Keratinocyte (primary cell): ENCODE measurements around the gene MAD1L1.

Experiments
- CTCF ChIP-seq, 3 experiments: IDR thresholded peaks in 1 of 3; conservative IDR thresholded peaks in 1 of 3; optimal IDR thresholded peaks in 1 of 3; 2 replicates in 2 of 3; 3 replicates in 1 of 3; pipeline versions ENCODE3 to v1.5.1; 2011; ENCODE audit warnings: low read length in 3 of 3, mild to moderate bottlenecking in 3 of 3, moderate library complexity in 2 of 3, control low read depth in 1 of 3, inconsistent platforms in 1 of 3; ENCODE audit not compliant: insufficient read depth in 2 of 3; ENCODE audit errors: extremely low read depth in 1 of 3
- EZH2 ChIP-seq: IDR thresholded peaks from one replicate; pipeline ENCODE4 v1.6.1; 2012; ENCODE audit warnings: inconsistent platforms, mild to moderate bottlenecking, low read length, moderate library complexity

GRCh38 chr7:1889091-1889490 is 343.7 kb downstream of the MAD1L1 start:
- no peak for TF ChIP-seq CTCF (optimal IDR thresholded peaks at IDR 0.05 in 1 of 3, IDR thresholded peaks at IDR 0.05 in 1 of 3, conservative IDR thresholded peaks at IDR 0.05 in 1 of 3; ENCODE audit: extremely low read depth in 1 of 3, insufficient read depth in 2 of 3, low read length in 3 of 3)
- no peak for TF ChIP-seq EZH2
